ENCODE measurements around the gene FCHO2. TPM values are rescaled to one million over a fixed set of nuclear protein-coding genes. Genes with fewer than 3 reads are reported as not detected.
"Not testable (repeated sequence)": the region's sequence is repeated elsewhere in the genome, so short reads cannot be mapped to it uniquely, and the experiment has no call there.

Gene FCHO2
- total RNA-seq, 5 donors from 2014 or later (not counting 1 experiment from before 2014, with no cell fraction given) = 0.90 to 5.5 (median 4.1) TPM

GRCh38 chr5:73005886-73006285, 50.0 kb downstream of the FCHO2 start:
- DNase-seq = no peak
- Mint-ChIP-seq H3K4me1 (no peaks in the 10 kb centered on the region), H3K27me3 (peaks cover 0 to 2% of the 10 kb centered on the region in 2 donors), H3K9me3 (no peaks in the 10 kb centered on the region), H3K27ac (no peak overlapping the region), H3K36me3 (peaks cover 3% of the 10 kb centered on the region), H3K4me3 (no peak overlapping the region)
- Histone ChIP-seq H3K9me3 (no peaks in the 10 kb centered on the region), H3K27me3 (replicated peaks in 1 of 2; ENCODE audit: control insufficient read depth in 2 of 2, extremely low read depth in 1 of 2, insufficient read depth in 2 of 2, low read length in 1 of 2) (no peaks in the 10 kb centered on the region), H3K36me3 (ENCODE audit: control insufficient read depth in 2 of 2, extremely low read depth in 1 of 2, insufficient read depth in 1 of 2, low read length in 1 of 2) (no peaks in the 10 kb centered on the region), H3K4me1 (ENCODE audit: control insufficient read depth in 1 of 2, extremely low read depth in 1 of 2, insufficient read depth in 2 of 2, low read length in 2 of 2) (no peaks in the 10 kb centered on the region), H3K27ac (ENCODE audit: low read length) (no peak overlapping the region), H3K4me3 (ENCODE audit: control insufficient read depth in 1 of 2, extremely low read depth in 1 of 2, low read length in 1 of 2) (no peak overlapping the region)
- POLR2A ChIA-PET = no interaction called here
- WGBS (ENCODE audit: insufficient coverage) = no CpG with 5 or more reads among the region's 3 CpGs
- no peak for ATAC-seq (replicated peaks in 1 of 4)
- CTCF ChIA-PET = no interaction called here

- CTCF ChIA-PET = no interaction called here
- no peak overlapping the region for H3K4me3 ChIP-seq (ENCODE audit: control insufficient read depth in 1 of 2, extremely low read depth in 1 of 2, low read length in 1 of 2)
- H3K27me3 ChIP-seq (replicated peaks in 1 of 2; ENCODE audit: control insufficient read depth in 2 of 2, extremely low read depth in 1 of 2, insufficient read depth in 2 of 2, low read length in 1 of 2) = no peaks in the 10 kb centered on the region
- no peaks in the 10 kb centered on the region for H3K9me3 Mint-ChIP-seq
- no peaks in the 10 kb centered on the region for H3K4me1 ChIP-seq (ENCODE audit: control insufficient read depth in 1 of 2, extremely low read depth in 1 of 2, insufficient read depth in 2 of 2, low read length in 2 of 2)
- H3K27ac Mint-ChIP-seq = no peak overlapping the region
- no peak for DNase-seq
- no peaks in the 10 kb centered on the region for H3K27me3 Mint-ChIP-seq
- H3K27ac ChIP-seq (ENCODE audit: low read length) = no peak overlapping the region
- H3K36me3 ChIP-seq (ENCODE audit: control insufficient read depth in 2 of 2, extremely low read depth in 1 of 2, insufficient read depth in 1 of 2, low read length in 1 of 2) = no peaks in the 10 kb centered on the region
- no peaks in the 10 kb centered on the region for H3K4me1 Mint-ChIP-seq
- POLR2A ChIA-PET = no interaction called here
- no peak overlapping the region for H3K4me3 Mint-ChIP-seq
- peaks cover 3% of the 10 kb centered on the region for H3K36me3 Mint-ChIP-seq
- WGBS (ENCODE audit: insufficient coverage) = 100% methylated on average over 1 of the region's 4 CpGs
- no peaks in the 10 kb centered on the region for H3K9me3 ChIP-seq
- ATAC-seq (replicated peaks in 1 of 4) = no peak
Measured at GRCh38 chr5:73007051-73007450, 51.2 kb downstream of the FCHO2 start.

- CTCF ChIA-PET = no interaction called here
- no peak for ATAC-seq (replicated peaks in 1 of 4)
- Histone ChIP-seq H3K9me3 (no peaks in the 10 kb centered on the region), H3K27ac (ENCODE audit: low read length) (no peak overlapping the region), H3K27me3 (replicated peaks in 1 of 2; ENCODE audit: control insufficient read depth in 2 of 2, extremely low read depth in 1 of 2, insufficient read depth in 2 of 2, low read length in 1 of 2) (no peaks in the 10 kb centered on the region), H3K36me3 (ENCODE audit: control insufficient read depth in 2 of 2, extremely low read depth in 1 of 2, insufficient read depth in 1 of 2, low read length in 1 of 2) (no peaks in the 10 kb centered on the region), H3K4me3 (ENCODE audit: control insufficient read depth in 1 of 2, extremely low read depth in 1 of 2, low read length in 1 of 2) (no peak overlapping the region), H3K4me1 (ENCODE audit: control insufficient read depth in 1 of 2, extremely low read depth in 1 of 2, insufficient read depth in 2 of 2, low read length in 2 of 2) (no peaks in the 10 kb centered on the region)
- Mint-ChIP-seq H3K4me1 (no peaks in the 10 kb centered on the region), H3K4me3 (no peak overlapping the region), H3K27me3 (no peaks in the 10 kb centered on the region), H3K36me3 (peaks cover 3% of the 10 kb centered on the region), H3K27ac (no peak overlapping the region), H3K9me3 (no peaks in the 10 kb centered on the region)
- POLR2A ChIA-PET = no interaction called here
- no peak for DNase-seq
- WGBS (ENCODE audit: insufficient coverage) = no CpG with 5 or more reads among the region's 1 CpG
Measured at GRCh38 chr5:73008831-73009230, 53.0 kb downstream of the FCHO2 start.

GRCh38 chr5:73011612-73012011, 55.8 kb downstream of the FCHO2 start:
- no CpG with 5 or more reads among the region's 9 CpGs for WGBS (ENCODE audit: insufficient coverage)
- H3K36me3 Mint-ChIP-seq, CTCF ChIA-PET: not testable (repeated sequence)

GRCh38 chr5:73018892-73019291, 63.1 kb downstream of the FCHO2 start:
- DNase-seq (no peak), ATAC-seq (replicated peaks in 1 of 4) (no peak)
- H3K4me1 ChIP-seq (ENCODE audit: control insufficient read depth in 1 of 2, extremely low read depth in 1 of 2, insufficient read depth in 2 of 2, low read length in 2 of 2) = no peaks in the 10 kb centered on the region
- no peaks in the 10 kb centered on the region for H3K36me3 ChIP-seq (ENCODE audit: control insufficient read depth in 2 of 2, extremely low read depth in 1 of 2, insufficient read depth in 1 of 2, low read length in 1 of 2)
- WGBS (ENCODE audit: insufficient coverage) = no CpG with 5 or more reads among the region's 2 CpGs
- no peak overlapping the region for H3K4me3 Mint-ChIP-seq
- ChIA-PET POLR2A (no interaction called here), CTCF (no interaction called here)
- H3K9me3 ChIP-seq = no peaks in the 10 kb centered on the region
- H3K4me1 Mint-ChIP-seq = no peaks in the 10 kb centered on the region
- H3K27me3 Mint-ChIP-seq = no peaks in the 10 kb centered on the region
- H3K4me3 ChIP-seq (ENCODE audit: control insufficient read depth in 1 of 2, extremely low read depth in 1 of 2, low read length in 1 of 2) = no peak overlapping the region
- no peak overlapping the region for H3K27ac ChIP-seq (ENCODE audit: low read length)
- H3K36me3 Mint-ChIP-seq = no peaks in the 10 kb centered on the region
- no peak overlapping the region for H3K27ac Mint-ChIP-seq
- H3K27me3 ChIP-seq (replicated peaks in 1 of 2; ENCODE audit: control insufficient read depth in 2 of 2, extremely low read depth in 1 of 2, insufficient read depth in 2 of 2, low read length in 1 of 2) = no peaks in the 10 kb centered on the region
- no peaks in the 10 kb centered on the region for H3K9me3 Mint-ChIP-seq

More at GRCh38 chr5:73011612-73012011, 55.8 kb downstream of the FCHO2 start:
- H3K4me3 ChIP-seq (ENCODE audit: control insufficient read depth in 1 of 2, extremely low read depth in 1 of 2, low read length in 1 of 2); H3K27ac Mint-ChIP-seq; H3K27me3 ChIP-seq (replicated peaks in 1 of 2; ENCODE audit: control insufficient read depth in 2 of 2, extremely low read depth in 1 of 2, insufficient read depth in 2 of 2, low read length in 1 of 2); H3K9me3 ChIP-seq; ATAC-seq (replicated peaks in 1 of 4); H3K4me1 Mint-ChIP-seq; H3K4me1 ChIP-seq (ENCODE audit: control insufficient read depth in 1 of 2, extremely low read depth in 1 of 2, insufficient read depth in 2 of 2, low read length in 2 of 2); H3K4me3 Mint-ChIP-seq; H3K27me3 Mint-ChIP-seq; H3K9me3 Mint-ChIP-seq; POLR2A ChIA-PET; DNase-seq; H3K36me3 ChIP-seq (ENCODE audit: control insufficient read depth in 2 of 2, extremely low read depth in 1 of 2, insufficient read depth in 1 of 2, low read length in 1 of 2); H3K27ac ChIP-seq (ENCODE audit: low read length): not testable (repeated sequence)

- POLR2A ChIA-PET = no interaction called here
- no peaks in the 10 kb centered on the region for H3K9me3 Mint-ChIP-seq
- WGBS (ENCODE audit: insufficient coverage) = no CpG with 5 or more reads among the region's 2 CpGs
- H3K4me1 ChIP-seq (ENCODE audit: control insufficient read depth in 1 of 2, extremely low read depth in 1 of 2, insufficient read depth in 2 of 2, low read length in 2 of 2) = no peaks in the 10 kb centered on the region
- no peak overlapping the region for H3K4me3 Mint-ChIP-seq
- CTCF ChIA-PET = no interaction called here
- H3K27me3 Mint-ChIP-seq = no peaks in the 10 kb centered on the region
- H3K9me3 ChIP-seq = no peaks in the 10 kb centered on the region
- H3K36me3 Mint-ChIP-seq = no peaks in the 10 kb centered on the region
- H3K27ac Mint-ChIP-seq = no peak overlapping the region
- no peak overlapping the region for H3K4me3 ChIP-seq (ENCODE audit: control insufficient read depth in 1 of 2, extremely low read depth in 1 of 2, low read length in 1 of 2)
- H3K27me3 ChIP-seq (replicated peaks in 1 of 2; ENCODE audit: control insufficient read depth in 2 of 2, extremely low read depth in 1 of 2, insufficient read depth in 2 of 2, low read length in 1 of 2) = no peaks in the 10 kb centered on the region
- no peaks in the 10 kb centered on the region for H3K36me3 ChIP-seq (ENCODE audit: control insufficient read depth in 2 of 2, extremely low read depth in 1 of 2, insufficient read depth in 1 of 2, low read length in 1 of 2)
- no peak overlapping the region for H3K27ac ChIP-seq (ENCODE audit: low read length)
- ATAC-seq (replicated peaks in 1 of 4) = no peak
- H3K4me1 Mint-ChIP-seq = no peaks in the 10 kb centered on the region
- DNase-seq = no peak
Measured at GRCh38 chr5:73019766-73020165, 63.9 kb downstream of the FCHO2 start.

- ATAC-seq (replicated peaks in 1 of 4) (no peak), DNase-seq (no peak)
- no peaks in the 10 kb centered on the region for H3K4me1 Mint-ChIP-seq
- H3K9me3 Mint-ChIP-seq = no peaks in the 10 kb centered on the region
- H3K27ac Mint-ChIP-seq = no peak overlapping the region
- ChIA-PET CTCF (no interaction called here), POLR2A (no interaction called here)
- H3K4me3 Mint-ChIP-seq = no peak overlapping the region
- Histone ChIP-seq H3K4me3 (ENCODE audit: control insufficient read depth in 1 of 2, extremely low read depth in 1 of 2, low read length in 1 of 2) (no peak overlapping the region), H3K27ac (ENCODE audit: low read length) (no peak overlapping the region), H3K4me1 (ENCODE audit: control insufficient read depth in 1 of 2, extremely low read depth in 1 of 2, insufficient read depth in 2 of 2, low read length in 2 of 2) (no peaks in the 10 kb centered on the region), H3K9me3 (no peaks in the 10 kb centered on the region), H3K27me3 (replicated peaks in 1 of 2; ENCODE audit: control insufficient read depth in 2 of 2, extremely low read depth in 1 of 2, insufficient read depth in 2 of 2, low read length in 1 of 2) (no peaks in the 10 kb centered on the region), H3K36me3 (ENCODE audit: control insufficient read depth in 2 of 2, extremely low read depth in 1 of 2, insufficient read depth in 1 of 2, low read length in 1 of 2) (no peaks in the 10 kb centered on the region)
- H3K27me3 Mint-ChIP-seq = peaks cover 0 to 2% of the 10 kb centered on the region in 2 donors
- 88% methylated on average over 2 of the region's 4 CpGs for WGBS (ENCODE audit: insufficient coverage)
- no peaks in the 10 kb centered on the region for H3K36me3 Mint-ChIP-seq
Measured at GRCh38 chr5:73022471-73023169, 66.8 kb downstream of the FCHO2 start.
